ENCODE data around the gene PPCS. TPM values are rescaled to one million over a fixed set of nuclear protein-coding genes. Genes with fewer than 3 reads are reported as not detected.

PPCS gene
- total and polyA plus RNA-seq, 9 of the 15 experiments (the other 6 are each of a cell fraction or from before 2014, with no cell fraction given) = 7.9 to 34.6 (median 14.8) TPM

DNA sequence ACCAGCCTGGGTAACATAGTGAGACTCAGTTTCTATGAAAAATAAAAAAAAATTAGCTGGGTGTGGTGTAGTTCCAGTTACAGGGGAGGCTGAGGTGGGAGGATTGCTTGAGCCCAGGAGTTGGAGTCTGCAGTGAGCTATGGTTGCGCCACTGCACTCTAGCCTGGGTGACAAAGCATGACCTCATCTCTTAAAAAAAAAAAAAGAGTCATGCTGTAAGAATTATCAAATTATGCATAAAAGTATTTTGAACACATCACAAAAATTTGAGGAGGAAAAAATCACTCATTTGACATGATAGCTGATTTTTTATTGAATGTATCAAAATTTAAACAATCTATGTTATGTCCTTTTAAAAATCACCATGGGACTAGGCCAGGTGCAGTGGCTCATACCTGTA lies 24.6 kb downstream of the PPCS start:
- Histone ChIP-seq H3K9ac (ENCODE audit: insufficient read depth in 1 of 2, low read depth in 2 of 2, low read length in 2 of 2) (no peak overlapping the region), H3K4me1 (replicated peaks in 1 of 2; ENCODE audit: control insufficient read depth in 2 of 2, insufficient read depth in 2 of 2, low read length in 2 of 2) (no peaks in the 10 kb centered on the region), H3K79me2 (ENCODE audit: control insufficient read depth, insufficient read depth, low read length) (no peaks in the 10 kb centered on the region), H3K4me2 (ENCODE audit: insufficient read depth, low read length) (no peak overlapping the region), H3K9me1 (ENCODE audit: control insufficient read depth, insufficient read depth, low read length) (no peaks in the 10 kb centered on the region), H3K27ac (ENCODE audit: extremely low read depth, low read depth, low read length) (no peak overlapping the region), H3K27me3 (ENCODE audit: control insufficient read depth in 2 of 2, insufficient read depth in 2 of 2, low read length in 2 of 2) (0 out of 5 replicates have a peak, but pooled peaks cover 0 to 4% of the 10 kb centered on the region in 2 experiments), H3K9me3 (replicated peaks; ENCODE audit: control insufficient read depth, insufficient read depth, low read depth, low read length) (no peaks in the 10 kb centered on the region), H4K20me1 (replicated peaks; ENCODE audit: control insufficient read depth, insufficient read depth, low read length) (no peaks in the 10 kb centered on the region), H2AFZ (ENCODE audit: low read depth, low read length) (no peak overlapping the region), H3K4me3 (no peak overlapping the region), H3K36me3 (ENCODE audit: control insufficient read depth, insufficient read depth, low read length) (no peaks in the 10 kb centered on the region)
- TF ChIP-seq, protein P1, sequence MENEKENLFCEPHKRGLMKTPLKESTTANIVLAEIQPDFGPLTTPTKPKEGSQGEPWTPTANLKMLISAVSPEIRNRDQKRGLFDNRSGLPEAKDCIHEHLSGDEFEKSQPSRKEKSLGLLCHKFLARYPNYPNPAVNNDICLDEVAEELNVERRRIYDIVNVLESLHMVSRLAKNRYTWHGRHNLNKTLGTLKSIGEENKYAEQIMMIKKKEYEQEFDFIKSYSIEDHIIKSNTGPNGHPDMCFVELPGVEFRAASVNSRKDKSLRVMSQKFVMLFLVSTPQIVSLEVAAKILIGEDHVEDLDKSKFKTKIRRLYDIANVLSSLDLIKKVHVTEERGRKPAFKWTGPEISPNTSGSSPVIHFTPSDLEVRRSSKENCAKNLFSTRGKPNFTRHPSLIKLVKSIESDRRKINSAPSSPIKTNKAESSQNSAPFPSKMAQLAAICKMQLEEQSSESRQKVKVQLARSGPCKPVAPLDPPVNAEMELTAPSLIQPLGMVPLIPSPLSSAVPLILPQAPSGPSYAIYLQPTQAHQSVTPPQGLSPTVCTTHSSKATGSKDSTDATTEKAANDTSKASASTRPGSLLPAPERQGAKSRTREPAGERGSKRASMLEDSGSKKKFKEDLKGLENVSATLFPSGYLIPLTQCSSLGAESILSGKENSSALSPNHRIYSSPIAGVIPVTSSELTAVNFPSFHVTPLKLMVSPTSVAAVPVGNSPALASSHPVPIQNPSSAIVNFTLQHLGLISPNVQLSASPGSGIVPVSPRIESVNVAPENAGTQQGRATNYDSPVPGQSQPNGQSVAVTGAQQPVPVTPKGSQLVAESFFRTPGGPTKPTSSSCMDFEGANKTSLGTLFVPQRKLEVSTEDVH (IDR thresholded peaks at IDR 0.05; ENCODE audit: low read depth, partially characterized antibody) = no peak
- no peak for TF ChIP-seq ZNF431 (CRISPR knock-in tag; IDR thresholded peaks at IDR 0.05)
- TF ChIP-seq ATF7 (IDR thresholded peaks at IDR 0.05) = 0 out of 2 replicates have a peak, but pooled peaks have one; percentile 19
- no peak for TF ChIP-seq NFIX (CRISPR knock-in tag; IDR thresholded peaks at IDR 0.05; ENCODE audit: low read depth)
- TF ChIP-seq, protein P2, sequence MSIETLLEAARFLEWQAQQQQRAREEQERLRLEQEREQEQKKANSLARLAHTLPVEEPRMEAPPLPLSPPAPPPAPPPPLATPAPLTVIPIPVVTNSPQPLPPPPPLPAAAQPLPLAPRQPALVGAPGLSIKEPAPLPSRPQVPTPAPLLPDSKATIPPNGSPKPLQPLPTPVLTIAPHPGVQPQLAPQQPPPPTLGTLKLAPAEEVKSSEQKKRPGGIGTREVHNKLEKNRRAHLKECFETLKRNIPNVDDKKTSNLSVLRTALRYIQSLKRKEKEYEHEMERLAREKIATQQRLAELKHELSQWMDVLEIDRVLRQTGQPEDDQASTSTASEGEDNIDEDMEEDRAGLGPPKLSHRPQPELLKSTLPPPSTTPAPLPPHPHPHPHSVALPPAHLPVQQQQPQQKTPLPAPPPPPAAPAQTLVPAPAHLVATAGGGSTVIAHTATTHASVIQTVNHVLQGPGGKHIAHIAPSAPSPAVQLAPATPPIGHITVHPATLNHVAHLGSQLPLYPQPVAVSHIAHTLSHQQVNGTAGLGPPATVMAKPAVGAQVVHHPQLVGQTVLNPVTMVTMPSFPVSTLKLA (conservative IDR thresholded peaks at IDR 0.05) = no peak
- intact Hi-C loops (cut with micrococcal nuclease) = no loop called here
- BruUV-seq (replicated peaks) = no TSS peak
- CTCF ChIA-PET (ENCODE audit: low intra/inter-chr PET ratio) = no interaction called here
- in situ Hi-C loops (cut with MboI) = no loop called here
- ATAC-seq (no peak), FAIRE-seq (no peak), DNase-seq (ENCODE audit: extremely low read depth in 1 of 4, low spot score in 3 of 4) (no peak)
- 29% methylated on average over 1 of the region's 1 CpG for WGBS (ENCODE audit: insufficient coverage, low coverage, missing lambda C conversion rate)
- POLR2A ChIA-PET = interaction anchor here (0.6 to 0.9 kb wide), 3 partner anchors 37 to 201 kb away, joined by 3 to 5 read pairs (median 3); partner anchors contain the start of gene YBX1

Data from K562 (cell line).